ENCODE results near the gene INO80D. TPM values are rescaled to one million over a fixed set of nuclear protein-coding genes. Genes with fewer than 3 reads are reported as not detected.

INO80D gene
- total RNA-seq, 1 donor from 2014 or later = 11.3 TPM

DNA sequence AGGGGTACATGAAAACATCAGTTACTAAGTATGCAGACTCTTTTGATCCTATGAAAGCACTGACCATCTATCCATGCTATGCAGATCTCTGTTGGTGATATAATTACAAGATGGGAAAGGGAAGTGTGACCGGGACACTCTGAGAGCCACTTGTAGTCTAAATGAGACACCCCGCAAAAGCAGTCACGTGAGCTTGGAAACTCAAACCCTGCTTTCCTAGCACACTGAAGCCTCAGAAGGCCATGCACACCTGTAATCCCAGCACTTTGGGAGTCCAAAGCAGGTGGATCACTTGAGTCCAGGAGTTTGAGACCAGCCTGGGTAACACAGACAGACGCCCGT, 137.5 kb downstream of the INO80D start:
- peaks cover 9% of the 10 kb centered on the region for H3K9me3 Mint-ChIP-seq
- H3K4me2 ChIP-seq = no peak overlapping the region

DNA sequence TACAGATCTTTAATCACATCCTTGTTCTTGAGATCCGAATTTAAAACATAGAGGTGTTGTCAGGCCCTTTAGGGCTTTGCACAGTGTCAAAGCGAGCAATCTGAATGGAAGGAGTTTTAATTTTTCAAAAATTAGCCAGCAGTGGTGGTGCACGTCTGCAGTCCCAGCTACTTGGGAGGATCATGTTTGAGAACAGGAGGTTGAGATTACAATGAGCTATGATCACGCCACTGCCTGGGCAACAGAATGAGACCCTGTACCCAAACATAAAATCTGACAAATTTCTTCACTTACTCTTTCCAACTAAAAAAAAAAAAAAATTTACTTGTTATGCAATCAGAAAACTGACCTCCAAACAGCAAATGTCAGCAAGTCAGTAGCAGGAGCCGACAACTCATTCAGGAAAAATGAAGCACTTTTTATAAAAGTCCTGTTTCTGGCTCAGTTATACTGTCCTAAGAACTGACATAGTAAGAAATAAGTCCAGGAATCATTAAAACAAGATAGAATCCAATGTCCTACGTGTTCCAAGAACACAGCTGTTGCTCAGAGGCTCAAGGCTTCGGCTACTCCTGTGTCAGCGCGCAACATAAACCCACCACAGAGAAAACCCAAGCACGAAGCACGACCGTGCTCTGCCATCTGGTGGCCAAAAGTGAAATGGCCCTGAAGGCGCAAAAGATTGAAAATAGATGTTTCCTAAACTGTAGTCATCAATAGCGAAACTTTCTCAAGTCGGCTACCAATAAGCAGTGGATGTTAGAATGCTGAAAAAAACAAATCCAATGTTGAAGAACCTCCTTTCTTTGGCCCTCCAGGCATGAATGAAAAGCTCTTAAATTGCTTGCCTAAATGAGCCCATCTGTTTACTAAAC, 138.1 kb downstream of the INO80D start:
- Mint-ChIP-seq H3K27ac (no peak overlapping the region), H3K4me3 (no peak overlapping the region), H3K4me1 (peaks cover 13% of the 10 kb centered on the region), H3K36me3 (no peaks in the 10 kb centered on the region), H3K27me3 (ENCODE audit: insufficient read depth, low read depth) (peaks cover 9% of the 10 kb centered on the region), H3K9me3 (peaks cover 8% of the 10 kb centered on the region)
- no peaks in the 10 kb centered on the region for H3K27me3 ChIP-seq
- no peaks in the 10 kb centered on the region for H3K4me1 ChIP-seq
- peak overlapping the region; percentile 3 for H2AFZ ChIP-seq (replicated peaks)
- peak; percentile 77 for DNase-seq (ENCODE audit: low spot score)
- H3K79me2 ChIP-seq (ENCODE audit: low read depth) = no peaks in the 10 kb centered on the region
- H3K36me3 ChIP-seq = no peaks in the 10 kb centered on the region
- no peaks in the 10 kb centered on the region for H3F3A ChIP-seq (ENCODE audit: low read depth)
- TF ChIP-seq EZH2 (IDR thresholded peaks at IDR 0.05) (no peak), EZH2phosphoT487 (IDR thresholded peaks at IDR 0.05) (no peak)
- TF ChIP-seq, protein P1, sequence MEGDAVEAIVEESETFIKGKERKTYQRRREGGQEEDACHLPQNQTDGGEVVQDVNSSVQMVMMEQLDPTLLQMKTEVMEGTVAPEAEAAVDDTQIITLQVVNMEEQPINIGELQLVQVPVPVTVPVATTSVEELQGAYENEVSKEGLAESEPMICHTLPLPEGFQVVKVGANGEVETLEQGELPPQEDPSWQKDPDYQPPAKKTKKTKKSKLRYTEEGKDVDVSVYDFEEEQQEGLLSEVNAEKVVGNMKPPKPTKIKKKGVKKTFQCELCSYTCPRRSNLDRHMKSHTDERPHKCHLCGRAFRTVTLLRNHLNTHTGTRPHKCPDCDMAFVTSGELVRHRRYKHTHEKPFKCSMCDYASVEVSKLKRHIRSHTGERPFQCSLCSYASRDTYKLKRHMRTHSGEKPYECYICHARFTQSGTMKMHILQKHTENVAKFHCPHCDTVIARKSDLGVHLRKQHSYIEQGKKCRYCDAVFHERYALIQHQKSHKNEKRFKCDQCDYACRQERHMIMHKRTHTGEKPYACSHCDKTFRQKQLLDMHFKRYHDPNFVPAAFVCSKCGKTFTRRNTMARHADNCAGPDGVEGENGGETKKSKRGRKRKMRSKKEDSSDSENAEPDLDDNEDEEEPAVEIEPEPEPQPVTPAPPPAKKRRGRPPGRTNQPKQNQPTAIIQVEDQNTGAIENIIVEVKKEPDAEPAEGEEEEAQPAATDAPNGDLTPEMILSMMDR (IDR thresholded peaks at IDR 0.05) = peak; percentile 95
- no peak overlapping the region for H3K4me2 ChIP-seq
- H3K9ac ChIP-seq = no peak overlapping the region
- H4K20me1 ChIP-seq (ENCODE audit: low read depth) = no peaks in the 10 kb centered on the region
- no peaks in the 10 kb centered on the region for H3K9me3 ChIP-seq (ENCODE audit: low read depth)
- no peak overlapping the region for H3K27ac ChIP-seq
- H3K4me3 ChIP-seq = no peak overlapping the region

More for the DNA sequence above, 137.5 kb downstream of the INO80D start:
- H3F3A ChIP-seq (ENCODE audit: low read depth) = no peaks in the 10 kb centered on the region
- H4K20me1 ChIP-seq (ENCODE audit: low read depth) = no peaks in the 10 kb centered on the region
- no peaks in the 10 kb centered on the region for H3K79me2 ChIP-seq (ENCODE audit: low read depth)
- H2AFZ ChIP-seq (replicated peaks) = peak overlapping the region; percentile 3
- no peak for DNase-seq (ENCODE audit: low spot score)
- H3K27ac ChIP-seq = no peak overlapping the region
- H3K9ac ChIP-seq = no peak overlapping the region
- H3K27ac Mint-ChIP-seq = no peak overlapping the region
- H3K36me3 Mint-ChIP-seq = no peaks in the 10 kb centered on the region
- no peaks in the 10 kb centered on the region for H3K4me1 ChIP-seq
- no peaks in the 10 kb centered on the region for H3K36me3 ChIP-seq
- H3K4me1 Mint-ChIP-seq = peaks cover 15% of the 10 kb centered on the region
- no peaks in the 10 kb centered on the region for H3K9me3 ChIP-seq (ENCODE audit: low read depth)
- TF ChIP-seq, protein P1 (IDR thresholded peaks at IDR 0.05) = no peak
- no peak for TF ChIP-seq EZH2phosphoT487 (IDR thresholded peaks at IDR 0.05)
- TF ChIP-seq EZH2 (IDR thresholded peaks at IDR 0.05) = no peak
- no peak overlapping the region for H3K4me3 ChIP-seq
- peaks cover 9% of the 10 kb centered on the region for H3K27me3 Mint-ChIP-seq (ENCODE audit: insufficient read depth, low read depth)
- no peak overlapping the region for H3K4me3 Mint-ChIP-seq
- no peaks in the 10 kb centered on the region for H3K27me3 ChIP-seq

DNA sequence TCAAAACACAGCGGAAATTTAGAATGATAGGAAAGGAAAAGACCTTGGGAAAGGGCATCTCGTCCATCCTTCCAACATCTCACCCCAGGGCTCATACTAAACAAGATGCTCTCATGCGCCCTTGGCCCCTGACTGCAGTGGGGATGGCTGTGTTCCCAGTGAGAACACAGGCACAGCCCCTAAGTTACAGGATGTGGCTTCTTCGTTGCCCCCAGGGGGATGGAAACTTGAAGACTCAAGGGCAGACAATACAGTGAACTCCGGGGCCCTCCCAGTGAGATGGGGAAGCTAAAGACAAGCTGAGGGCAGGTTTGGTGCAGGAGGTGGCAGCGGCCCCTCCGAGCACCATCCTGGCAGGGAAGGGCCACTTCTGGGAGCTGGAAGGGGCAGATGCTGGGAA, 139.7 kb downstream of the INO80D start:
- TF ChIP-seq EZH2phosphoT487 (IDR thresholded peaks at IDR 0.05) (no peak), EZH2 (IDR thresholded peaks at IDR 0.05) (no peak)
- TF ChIP-seq, protein P1 (IDR thresholded peaks at IDR 0.05) = no peak
- no peaks in the 10 kb centered on the region for H3K27me3 ChIP-seq
- peak overlapping the region; percentile 63 for H3K27ac Mint-ChIP-seq
- no peak overlapping the region for H3K27ac ChIP-seq
- no peaks in the 10 kb centered on the region for H3K79me2 ChIP-seq (ENCODE audit: low read depth)
- H3K9ac ChIP-seq = no peak overlapping the region
- peaks cover 5% of the 10 kb centered on the region for H3K9me3 Mint-ChIP-seq
- no peak overlapping the region for H3K4me2 ChIP-seq
- no peak for DNase-seq (ENCODE audit: low spot score)
- no peaks in the 10 kb centered on the region for H4K20me1 ChIP-seq (ENCODE audit: low read depth)
- peaks cover 12% of the 10 kb centered on the region for H3K27me3 Mint-ChIP-seq (ENCODE audit: insufficient read depth, low read depth)
- H2AFZ ChIP-seq (replicated peaks) = no peak overlapping the region
- H3K36me3 ChIP-seq = no peaks in the 10 kb centered on the region
- no peaks in the 10 kb centered on the region for H3K9me3 ChIP-seq (ENCODE audit: low read depth)
- H3K36me3 Mint-ChIP-seq = no peaks in the 10 kb centered on the region
- no peaks in the 10 kb centered on the region for H3F3A ChIP-seq (ENCODE audit: low read depth)
- H3K4me1 ChIP-seq = no peaks in the 10 kb centered on the region
- H3K4me3 Mint-ChIP-seq = no peak overlapping the region
- peaks cover 13% of the 10 kb centered on the region for H3K4me1 Mint-ChIP-seq
- no peak overlapping the region for H3K4me3 ChIP-seq

Small RNAs within 50 kb of the gene (small RNA-seq; reads per million reads assigned to genes)
- gene RF00006 (not detected), gene RF00019 (not detected)

Other genes with a start within 250 kb of the INO80D start
- 110 and 115 TPM in 2 replicates for gene NDUFS1, start 73.3 kb upstream of the INO80D start, total RNA-seq (ENCODE audit: low replicate concordance)
- gene EEF1B2, start 73.7 kb upstream of the INO80D start, total RNA-seq (ENCODE audit: low replicate concordance) = 671 and 807 TPM in 2 replicates
- gene ZDBF2, start 188.5 kb upstream of the INO80D start, total RNA-seq (ENCODE audit: low replicate concordance) = 42.6 and 83.6 TPM in 2 replicates